ENCODE results near the gene WDR26.

The WDR26 gene

DNA sequence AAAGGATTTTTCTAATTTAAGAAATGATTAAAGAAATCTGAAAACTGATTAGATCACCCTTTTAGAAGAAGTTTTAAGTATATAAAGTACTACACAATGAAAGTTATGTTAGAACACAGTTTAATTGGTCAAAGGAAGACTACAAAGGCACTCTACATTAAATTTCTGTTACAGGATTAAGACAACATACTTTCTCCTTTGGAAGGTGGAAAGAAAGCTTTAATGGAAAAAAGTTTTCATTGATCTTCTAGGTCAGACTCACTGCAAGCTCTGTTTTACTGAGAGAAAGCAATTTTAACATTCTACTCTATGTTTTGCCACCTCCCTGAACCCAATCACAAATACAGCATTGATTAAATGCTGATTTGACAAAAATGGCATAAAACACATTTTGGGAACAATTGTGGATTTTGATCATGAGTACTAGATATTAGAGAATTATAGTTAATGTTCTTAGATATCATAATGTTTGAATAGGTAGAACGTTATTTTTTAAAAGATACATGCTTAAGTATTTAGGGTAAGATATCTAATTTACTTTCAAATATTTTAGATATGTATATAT is 32.0 kb downstream of the WDR26 start:
- Mint-ChIP-seq H3K9me3 (no peaks in the 10 kb centered on the region), H3K36me3 (ENCODE audit: insufficient read depth) (peaks cover 91% of the 10 kb centered on the region), H3K27me3 (no peaks in the 10 kb centered on the region), H3K4me3 (no peak overlapping the region), H3K4me1 (ENCODE audit: low read depth in 2 of 2) (peaks cover 14 to 33% of the 10 kb centered on the region in 2 donors), H3K27ac (peak overlapping the region; percentile 8 to 83)
- DNase-seq (no peak), ATAC-seq (replicated peaks) (no peak)

DNA sequence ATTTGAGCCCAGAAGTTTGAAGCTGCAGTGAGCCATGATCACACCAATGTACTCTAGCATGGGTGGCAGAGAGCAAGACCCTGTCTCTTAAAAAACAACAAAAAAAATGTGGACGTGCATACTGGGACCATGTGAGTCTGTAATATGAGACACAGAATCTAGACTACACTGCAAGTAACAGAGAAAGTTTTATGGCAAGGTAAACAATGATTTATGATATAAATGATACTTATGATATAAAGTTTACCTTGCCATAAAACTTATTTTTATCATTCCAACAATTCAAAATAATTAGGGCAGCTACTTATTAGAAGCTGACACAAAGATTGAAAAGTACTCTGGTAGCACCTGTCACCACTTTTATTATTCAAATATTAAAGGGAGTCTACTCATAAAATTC is 34.7 kb downstream of the WDR26 start:
- no peaks in the 10 kb centered on the region for H3K27me3 Mint-ChIP-seq
- DNase-seq (no peak), ATAC-seq (replicated peaks) (no peak)
- peak overlapping the region in 1 of 2 donors; percentile 12 for H3K27ac Mint-ChIP-seq
- H3K36me3 Mint-ChIP-seq (ENCODE audit: insufficient read depth) = peaks cover 96% of the 10 kb centered on the region
- H3K4me3 Mint-ChIP-seq = no peak overlapping the region
- no peaks in the 10 kb centered on the region for H3K9me3 Mint-ChIP-seq
- H3K4me1 Mint-ChIP-seq (ENCODE audit: low read depth in 2 of 2) = peaks cover 10 to 17% of the 10 kb centered on the region in 2 donors

DNA sequence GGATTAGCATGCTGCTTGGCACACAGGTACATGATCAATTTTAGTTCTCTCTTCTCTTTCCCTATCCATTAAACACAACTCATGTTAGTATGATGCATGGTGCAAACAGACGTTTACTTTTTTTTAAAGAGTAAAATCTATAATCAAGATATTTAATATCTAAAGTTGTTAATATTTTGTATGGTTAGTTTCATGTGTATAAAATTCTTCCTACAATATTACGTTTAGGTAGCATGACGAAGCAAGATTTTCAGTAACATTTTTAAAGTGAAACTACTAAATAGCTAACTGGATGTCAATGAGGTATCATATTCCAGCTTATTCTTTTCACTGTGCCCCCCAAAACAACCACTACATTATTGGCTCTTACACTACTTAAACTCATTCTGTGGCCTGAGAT is 41.3 kb downstream of the WDR26 start:
- peak overlapping the region in 1 of 2 donors; percentile 80 for H3K27ac Mint-ChIP-seq
- H3K9me3 Mint-ChIP-seq = no peaks in the 10 kb centered on the region
- H3K4me3 Mint-ChIP-seq = no peak overlapping the region
- DNase-seq = no peak
- peaks cover 0 to 5% of the 10 kb centered on the region in 2 donors for H3K4me1 Mint-ChIP-seq (ENCODE audit: low read depth in 2 of 2)
- ATAC-seq (replicated peaks) = no peak
- H3K27me3 Mint-ChIP-seq = no peaks in the 10 kb centered on the region
- H3K36me3 Mint-ChIP-seq (ENCODE audit: insufficient read depth) = peaks cover 98% of the 10 kb centered on the region

DNA sequence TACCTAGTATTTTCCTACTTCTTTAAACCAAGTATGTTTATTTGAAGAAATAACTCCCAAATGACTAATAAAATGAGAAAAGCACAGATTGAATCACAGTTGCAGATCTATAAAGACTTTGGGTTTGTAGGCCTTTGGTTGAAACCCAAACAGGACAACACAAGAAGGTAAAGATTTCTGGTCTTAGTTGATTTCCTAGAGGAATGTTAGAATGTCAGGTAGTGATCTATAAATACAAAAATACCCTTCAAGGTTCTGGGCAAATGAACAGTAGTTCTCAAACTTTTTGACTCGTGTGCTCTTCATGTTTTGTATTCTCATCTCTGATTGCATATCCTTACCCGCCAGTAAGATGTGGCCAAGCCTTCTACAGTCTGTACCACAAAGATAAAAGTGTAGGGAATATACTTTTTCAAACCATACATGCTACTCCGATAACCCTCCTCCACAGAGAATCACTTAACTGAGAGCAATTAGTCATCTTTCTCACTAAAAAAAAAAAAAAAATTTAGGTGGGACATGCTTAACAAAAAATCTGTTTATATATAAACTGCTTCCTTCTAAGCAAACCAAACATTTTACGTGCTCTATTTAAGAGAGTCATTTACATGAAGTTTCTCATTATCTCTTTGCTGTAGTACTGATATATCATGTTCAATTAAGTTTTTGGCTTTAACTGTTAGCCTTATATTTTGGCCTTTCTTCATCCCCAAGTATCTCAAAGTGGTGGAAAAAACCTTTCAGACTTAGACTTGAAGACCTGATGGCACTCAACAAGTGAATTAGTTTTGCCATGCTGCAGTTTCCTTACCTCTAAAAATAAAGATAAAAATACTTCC is 42.0 kb downstream of the WDR26 start:
- H3K36me3 Mint-ChIP-seq (ENCODE audit: insufficient read depth) = peaks cover 96% of the 10 kb centered on the region
- DNase-seq = no peak
- no peaks in the 10 kb centered on the region for H3K27me3 Mint-ChIP-seq
- peak overlapping the region; percentile 23 to 80 for H3K27ac Mint-ChIP-seq
- H3K4me1 Mint-ChIP-seq (ENCODE audit: low read depth in 2 of 2) = peaks cover 0 to 7% of the 10 kb centered on the region in 2 donors
- no peaks in the 10 kb centered on the region for H3K9me3 Mint-ChIP-seq
- no peak for ATAC-seq (replicated peaks)
- H3K4me3 Mint-ChIP-seq = no peak overlapping the region

DNA sequence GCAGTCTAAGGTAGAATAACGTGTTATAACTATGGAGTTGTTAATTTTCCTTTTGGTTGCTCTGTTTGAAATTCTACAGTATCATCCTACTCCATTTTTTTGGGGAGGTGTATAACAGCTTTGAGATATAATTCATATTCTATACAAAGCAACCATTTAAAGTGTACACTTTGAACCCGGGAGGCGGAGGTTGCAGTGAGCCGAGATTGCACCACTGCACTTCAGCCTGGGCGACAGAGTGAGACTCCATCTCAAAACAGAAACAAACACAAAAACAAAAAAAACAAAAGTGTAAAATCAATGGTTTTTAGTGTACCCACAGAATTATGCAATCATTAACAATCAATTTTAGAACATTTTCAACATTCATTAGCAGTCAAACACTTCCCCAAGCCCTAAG is 44.1 kb downstream of the WDR26 start:
- Mint-ChIP-seq H3K27me3 (no peaks in the 10 kb centered on the region), H3K4me1 (ENCODE audit: low read depth in 2 of 2) (peaks cover 5 to 17% of the 10 kb centered on the region in 2 donors), H3K36me3 (ENCODE audit: insufficient read depth) (peaks cover 82% of the 10 kb centered on the region), H3K27ac (no peak overlapping the region), H3K4me3 (no peak overlapping the region), H3K9me3 (no peaks in the 10 kb centered on the region)
- no peak for DNase-seq
- ATAC-seq (replicated peaks) = no peak

DNA sequence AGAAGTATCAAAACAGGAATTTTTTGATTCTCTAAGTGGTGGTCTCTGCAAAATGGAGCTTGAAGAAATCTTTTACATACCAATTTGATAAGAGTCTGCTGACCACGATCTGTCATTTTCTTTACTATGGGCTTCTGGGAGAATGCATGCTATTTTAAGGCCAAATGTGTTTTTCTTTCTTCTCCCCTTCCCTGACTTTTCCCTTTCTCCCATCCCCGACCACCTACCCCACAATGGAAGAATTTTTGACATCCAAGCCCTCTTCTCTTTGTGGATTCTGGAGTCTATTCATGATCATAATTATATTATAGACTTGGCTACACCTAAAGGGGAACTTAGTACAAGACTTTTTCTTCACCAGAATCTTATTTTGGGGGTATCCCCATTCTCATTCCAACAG is 46.7 kb downstream of the WDR26 start:
- no peak overlapping the region for H3K4me3 Mint-ChIP-seq
- H3K36me3 Mint-ChIP-seq (ENCODE audit: insufficient read depth) = peaks cover 77% of the 10 kb centered on the region
- peaks cover 8 to 23% of the 10 kb centered on the region in 2 donors for H3K4me1 Mint-ChIP-seq (ENCODE audit: low read depth in 2 of 2)
- peak overlapping the region; percentile 32 to 53 for H3K27ac Mint-ChIP-seq
- H3K9me3 Mint-ChIP-seq = no peaks in the 10 kb centered on the region
- ATAC-seq (replicated peaks) (no peak), DNase-seq (no peak)
- H3K27me3 Mint-ChIP-seq = no peaks in the 10 kb centered on the region

DNA sequence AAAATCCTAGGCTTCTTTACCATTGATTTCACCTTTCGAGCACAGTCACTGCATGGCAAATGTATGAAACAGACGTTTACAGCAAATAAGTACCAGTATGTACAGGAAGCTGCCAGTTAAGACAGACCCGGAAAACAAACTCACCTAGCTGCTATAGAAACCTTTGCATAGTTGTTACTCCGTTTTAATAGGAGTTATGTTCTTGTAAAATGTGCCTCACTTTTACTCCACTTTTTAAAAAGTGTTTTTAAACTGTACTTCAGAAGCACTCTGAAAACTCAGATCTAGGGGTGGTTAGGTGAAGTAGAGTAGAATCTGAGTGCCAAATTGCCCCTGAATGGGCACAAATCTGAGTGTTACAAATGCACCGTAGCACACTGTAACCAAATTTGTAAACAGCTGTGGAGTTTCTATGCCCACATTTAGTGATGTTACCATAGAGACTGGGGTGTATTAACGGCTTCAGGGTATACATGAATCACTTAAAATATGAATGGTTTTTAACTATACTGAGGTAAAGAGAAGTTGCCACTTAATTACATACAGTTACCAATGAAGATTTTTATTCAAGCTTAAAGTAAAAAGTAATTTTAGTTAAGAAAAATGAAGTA is 47.2 kb downstream of the WDR26 start:
- DNase-seq (no peak), ATAC-seq (replicated peaks) (peak; percentile 88)
- H3K27ac Mint-ChIP-seq = peak overlapping the region; percentile 32 to 53
- H3K9me3 Mint-ChIP-seq = no peaks in the 10 kb centered on the region
- H3K4me3 Mint-ChIP-seq = no peak overlapping the region
- H3K36me3 Mint-ChIP-seq (ENCODE audit: insufficient read depth) = peaks cover 72% of the 10 kb centered on the region
- H3K4me1 Mint-ChIP-seq (ENCODE audit: low read depth in 2 of 2) = peaks cover 8 to 26% of the 10 kb centered on the region in 2 donors
- H3K27me3 Mint-ChIP-seq = no peaks in the 10 kb centered on the region

DNA sequence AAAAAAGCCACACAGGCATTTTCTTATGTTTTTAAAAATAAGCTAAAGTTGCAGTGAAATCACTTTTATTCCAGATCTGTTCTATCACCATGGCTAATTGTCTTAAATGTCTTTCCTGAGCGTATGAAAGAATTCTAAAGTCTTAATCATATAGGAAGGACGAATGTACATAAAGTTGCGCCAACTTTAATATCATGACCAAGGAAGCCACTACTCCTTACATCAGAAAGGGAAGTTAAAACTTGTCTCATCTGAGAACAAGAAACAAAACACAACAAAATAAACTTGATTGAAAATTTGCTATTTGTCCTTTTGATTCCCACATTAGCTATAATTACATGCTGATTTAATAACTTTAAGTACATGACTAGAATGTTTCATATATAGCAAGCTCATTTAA is 51.4 kb downstream of the WDR26 start:
- ATAC-seq (replicated peaks) = no peak
- H3K4me3 Mint-ChIP-seq = no peak overlapping the region

DNA sequence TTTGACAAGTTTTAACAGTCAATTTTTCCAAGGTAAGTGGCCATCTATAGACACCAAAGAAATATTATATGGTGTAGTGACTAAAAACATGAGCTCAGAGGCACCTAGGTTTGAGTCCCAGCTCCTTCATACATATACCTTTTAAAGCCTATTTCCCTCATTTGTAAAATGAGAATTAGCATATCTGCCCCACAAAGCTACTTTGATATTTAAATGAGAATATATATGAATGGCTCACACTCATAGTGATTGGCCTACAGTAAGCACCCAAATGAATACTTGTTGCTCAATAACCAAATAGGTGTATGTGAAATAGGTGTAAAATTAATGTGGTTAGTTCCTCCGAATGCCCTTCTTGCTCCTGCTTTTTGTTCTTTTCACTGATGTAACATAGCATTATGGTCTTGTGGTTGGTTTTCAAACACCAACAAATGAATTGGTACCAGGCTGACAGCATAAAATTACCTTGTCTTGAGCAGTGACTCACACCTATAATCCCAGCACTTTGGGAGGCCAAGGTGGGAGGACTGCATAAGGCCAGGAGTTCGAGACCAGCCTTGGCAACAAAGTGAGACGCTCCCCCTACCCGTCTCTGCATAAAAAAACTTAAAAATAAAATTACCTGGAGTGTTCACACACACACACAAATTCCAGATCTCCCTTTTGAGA is 52.6 kb downstream of the WDR26 start:
- DNase-seq = no peak
- Mint-ChIP-seq H3K27ac (peak overlapping the region; percentile 69 to 85), H3K9me3 (no peaks in the 10 kb centered on the region), H3K36me3 (ENCODE audit: insufficient read depth) (peaks cover 38% of the 10 kb centered on the region), H3K4me3 (peak overlapping the region; percentile 51 to 69), H3K27me3 (no peaks in the 10 kb centered on the region), H3K4me1 (ENCODE audit: low read depth in 2 of 2) (peaks cover 49 to 68% of the 10 kb centered on the region in 2 donors)
- ATAC-seq (replicated peaks) = no peak

More for the DNA sequence above, 51.4 kb downstream of the WDR26 start:
- peaks cover 40% of the 10 kb centered on the region for H3K36me3 Mint-ChIP-seq (ENCODE audit: insufficient read depth)
- DNase-seq = no peak
- peaks cover 40 to 61% of the 10 kb centered on the region in 2 donors for H3K4me1 Mint-ChIP-seq (ENCODE audit: low read depth in 2 of 2)
- no peaks in the 10 kb centered on the region for H3K9me3 Mint-ChIP-seq
- H3K27ac Mint-ChIP-seq = peak overlapping the region; percentile 69 to 85
- no peaks in the 10 kb centered on the region for H3K27me3 Mint-ChIP-seq

DNA sequence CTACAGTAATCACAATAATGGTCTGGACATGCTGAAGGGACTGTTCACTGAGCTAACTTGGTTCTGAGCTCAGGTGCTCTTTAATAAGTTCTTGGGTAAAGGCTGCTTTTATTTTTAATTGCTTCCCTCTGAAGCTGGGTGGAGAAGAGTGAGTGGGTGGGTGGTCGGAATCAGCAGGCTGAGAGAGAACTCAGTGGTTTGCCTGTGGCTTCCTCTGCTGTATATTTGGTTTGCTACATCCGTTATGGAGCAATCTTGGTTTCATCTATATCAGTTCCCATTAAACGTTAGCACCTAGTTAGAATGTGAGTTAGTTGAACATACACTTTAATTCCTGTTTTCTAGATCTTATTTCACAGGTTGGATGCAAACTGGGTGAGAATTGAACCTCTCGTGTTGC is 54.6 kb downstream of the WDR26 start:
- peaks cover 46% of the 10 kb centered on the region for H3K36me3 Mint-ChIP-seq (ENCODE audit: insufficient read depth)

DNA sequence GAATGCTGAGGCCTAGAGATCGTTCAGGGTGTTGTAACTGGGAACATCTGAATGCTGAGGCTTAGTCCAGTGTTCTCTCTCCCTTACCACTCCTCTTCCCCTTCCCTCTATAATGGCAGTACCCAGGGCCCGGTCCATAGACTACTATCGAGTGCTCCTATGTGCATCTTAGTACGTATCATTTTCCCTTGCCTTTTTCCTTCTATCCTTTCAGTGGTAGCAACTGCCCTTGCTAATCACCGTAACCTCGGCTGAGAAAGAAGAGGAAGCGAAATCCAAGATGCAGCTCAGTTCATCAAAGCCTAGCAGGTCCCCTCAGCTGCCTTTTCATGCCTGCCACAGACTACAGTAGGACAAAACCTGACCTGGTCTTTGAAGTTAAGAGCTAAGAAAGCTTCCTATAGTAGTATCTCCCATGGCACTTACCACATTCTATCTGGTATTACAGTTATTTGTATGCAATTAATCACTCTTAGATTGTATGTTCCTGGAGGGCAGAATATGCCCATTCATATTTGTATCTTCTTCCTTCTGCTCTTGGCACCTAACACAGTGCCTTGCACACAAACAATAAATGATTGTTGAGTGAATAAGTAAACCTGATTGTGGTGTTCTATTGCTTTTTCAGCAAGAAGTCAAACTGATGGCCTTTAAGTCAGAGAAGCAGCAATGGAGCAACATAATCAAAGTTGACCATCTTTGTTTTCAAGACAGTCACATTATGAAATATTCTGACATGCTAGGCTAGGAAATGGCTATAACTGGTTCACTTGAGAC is 55.6 kb downstream of the WDR26 start:
- H3K4me3 Mint-ChIP-seq = peak overlapping the region; percentile 69 to 70

More for the DNA sequence above, 54.6 kb downstream of the WDR26 start:
- no peaks in the 10 kb centered on the region for H3K27me3 Mint-ChIP-seq
- peaks cover 60 to 72% of the 10 kb centered on the region in 2 donors for H3K4me1 Mint-ChIP-seq (ENCODE audit: low read depth in 2 of 2)
- ATAC-seq (replicated peaks) = peak; percentile 87
- peak overlapping the region; percentile 72 to 85 for H3K27ac Mint-ChIP-seq
- DNase-seq = peak; percentile 18 to 27 (median 26)
- no peaks in the 10 kb centered on the region for H3K9me3 Mint-ChIP-seq
- peak overlapping the region; percentile 69 to 70 for H3K4me3 Mint-ChIP-seq

DNA sequence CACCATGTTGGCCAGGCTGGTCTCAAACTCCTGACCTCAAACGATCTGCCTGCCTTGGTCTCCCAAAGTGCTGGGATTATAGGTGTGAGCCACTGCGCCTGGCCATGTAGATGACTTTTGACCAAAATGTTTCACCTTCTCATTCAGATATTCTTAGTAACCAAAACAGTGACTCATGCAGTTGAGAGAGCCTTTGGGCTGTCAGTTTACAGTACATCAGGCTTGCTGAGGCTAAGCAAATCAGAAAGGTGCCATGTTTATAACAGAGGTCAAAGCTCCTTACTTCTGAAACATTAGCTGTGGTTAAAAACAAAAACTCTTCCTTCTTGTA is 57.0 kb downstream of the WDR26 start:
- peaks cover 47% of the 10 kb centered on the region for H3K36me3 Mint-ChIP-seq (ENCODE audit: insufficient read depth)
- peaks cover 72 to 78% of the 10 kb centered on the region in 2 donors for H3K4me1 Mint-ChIP-seq (ENCODE audit: low read depth in 2 of 2)
- peak overlapping the region; percentile 87 to 91 for H3K27ac Mint-ChIP-seq
- ATAC-seq (replicated peaks) = peak; percentile 64
- H3K27me3 Mint-ChIP-seq = no peaks in the 10 kb centered on the region
- H3K4me3 Mint-ChIP-seq = peak overlapping the region; percentile 44 to 64
- DNase-seq = peak in 1 of 3 experiments; percentile 11
- H3K9me3 Mint-ChIP-seq = no peaks in the 10 kb centered on the region

More for the DNA sequence above, 55.6 kb downstream of the WDR26 start:
- DNase-seq = no peak
- H3K36me3 Mint-ChIP-seq (ENCODE audit: insufficient read depth) = peaks cover 46% of the 10 kb centered on the region
- peak overlapping the region in 1 of 2 donors; percentile 72 for H3K27ac Mint-ChIP-seq
- H3K27me3 Mint-ChIP-seq = no peaks in the 10 kb centered on the region
- peaks cover 68 to 81% of the 10 kb centered on the region in 2 donors for H3K4me1 Mint-ChIP-seq (ENCODE audit: low read depth in 2 of 2)
- H3K9me3 Mint-ChIP-seq = no peaks in the 10 kb centered on the region
- no peak for ATAC-seq (replicated peaks)

DNA sequence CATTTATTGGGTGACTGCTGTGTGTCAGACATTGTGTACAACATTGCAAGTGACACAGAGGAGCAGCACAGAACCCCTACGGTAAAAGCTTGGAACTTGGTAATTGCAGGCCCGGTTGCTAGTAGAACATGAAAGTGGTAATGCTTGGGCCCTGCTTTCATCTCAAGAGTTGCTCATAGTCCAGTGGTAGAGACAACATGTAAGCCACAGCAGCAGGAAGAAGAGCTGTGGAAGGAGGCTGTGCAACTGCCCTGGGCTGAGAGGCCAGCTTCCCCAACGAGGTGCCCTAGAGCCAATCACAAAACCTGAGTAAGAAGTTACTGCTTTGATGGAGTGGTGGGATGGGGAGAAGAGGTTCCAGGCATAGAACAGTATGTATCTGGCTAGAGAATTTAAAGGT is 59.5 kb downstream of the WDR26 start:
- Mint-ChIP-seq H3K27ac (peak overlapping the region; percentile 87 to 88), H3K4me1 (ENCODE audit: low read depth in 2 of 2) (peaks cover 53 to 56% of the 10 kb centered on the region in 2 donors), H3K36me3 (ENCODE audit: insufficient read depth) (peaks cover 65% of the 10 kb centered on the region), H3K27me3 (no peaks in the 10 kb centered on the region), H3K4me3 (peak overlapping the region in 1 of 2 donors; percentile 35), H3K9me3 (no peaks in the 10 kb centered on the region)
- no peak for ATAC-seq (replicated peaks)
- DNase-seq = no peak

Measured in effector memory CD8-positive, alpha-beta T cell (primary cell).